Neural progenitor cell (in vitro differentiated cells): Measurements from ENCODE around the gene ZMYND8.

Source experiments
- CTCF ChIP-seq: fragments of 200-600 bp; sonication (generic); IDR thresholded peaks from 2 replicates; pipeline ENCODE4 v1.5.1; 2017; ENCODE audit warnings: antibody characterized with exemption, mild to moderate bottlenecking
- EZH2phosphoT487 ChIP-seq: fragments of 200-600 bp; sonication (generic); IDR thresholded peaks from 2 replicates; pipeline ENCODE4 v1.6.1; 2017; ENCODE audit warnings: antibody characterized with exemption

- TF ChIP-seq CTCF (no peak), EZH2phosphoT487 (no peak)
Measured at GRCh38 chr20:47354714-47355488, 1.6 kb downstream of the ZMYND8 start.
